CD14-positive monocyte (primary cell): Measurements from ENCODE around the gene TIAM1. TPM values are rescaled to one million over a fixed set of nuclear protein-coding genes. Genes with fewer than 3 reads are reported as not detected.

Experiments
- DNase-seq, 3 donors: peaks; one replicate each; pipeline ENCODE4 v3.0.0-alpha.2; 2011 to 2022
- H2AFZ ChIP-seq: 2 replicates; pipeline ENCODE4 v1.6.0; 2012; ENCODE audit warnings: mild to moderate bottlenecking, low read depth, low read length, inconsistent platforms; ENCODE audit not compliant: insufficient read depth, poor library complexity, severe bottlenecking
- H3K27ac ChIP-seq, 2 donors: 1 replicate in 1 of 2; 2 replicates in 1 of 2; pipeline ENCODE4 v1.5.1; 2012 to 2013; ENCODE audit warnings: low read length in 2 of 2, control low read depth in 1 of 2, inconsistent platforms in 1 of 2, low read depth in 1 of 2, mild to moderate bottlenecking in 1 of 2
- H3K27me3 ChIP-seq, 2 donors: one replicate each; pipeline versions ENCODE4 v1.6.0 to v1.6.1; 2011 to 2013; ENCODE audit warnings: low read length in 2 of 2; ENCODE audit not compliant: control insufficient read depth in 2 of 2, insufficient read depth in 2 of 2
- H3K36me3 ChIP-seq, 2 donors: replicated peaks in 1 of 2; 1 replicate in 1 of 2; 2 replicates in 1 of 2; pipeline versions ENCODE4 v1.5.1 to v1.6.1; 2012 to 2013; ENCODE audit warnings: low read length in 2 of 2, control low read depth in 1 of 2, inconsistent platforms in 1 of 2, mild to moderate bottlenecking in 1 of 2; ENCODE audit not compliant: insufficient read depth in 2 of 2, control insufficient read depth in 1 of 2
- H3K4me1 ChIP-seq, 2 donors: 1 replicate in 1 of 2; 2 replicates in 1 of 2; pipeline versions ENCODE4 v1.5.1 to v1.6.1; 2012 to 2013; ENCODE audit warnings: low read length in 2 of 2, control low read depth in 1 of 2, inconsistent platforms in 1 of 2, mild to moderate bottlenecking in 1 of 2, moderate library complexity in 1 of 2; ENCODE audit not compliant: insufficient read depth in 2 of 2, control insufficient read depth in 1 of 2
- H3K4me2 ChIP-seq: replicated peaks from 2 replicates; pipeline ENCODE3; 2012; ENCODE audit warnings: low read length, moderate library complexity, mild to moderate bottlenecking; ENCODE audit not compliant: poor library complexity, severe bottlenecking; ENCODE audit errors: extremely low read depth
- H3K4me3 ChIP-seq, 3 experiments: fragments of 200-600 bp in 1 of 3; sonication (generic) in 1 of 3; replicated peaks in 1 of 3; 1 replicate in 2 of 3; 2 replicates in 1 of 3; pipeline ENCODE4 v1.5.1; 2011 to 2013; ENCODE audit warnings: low read length in 3 of 3, mild to moderate bottlenecking in 3 of 3, control low read depth in 2 of 3, low read depth in 2 of 3, inconsistent platforms in 1 of 3, moderate library complexity in 1 of 3
- H3K79me2 ChIP-seq: 2 replicates; pipeline ENCODE4 v1.6.0; 2012; ENCODE audit warnings: mild to moderate bottlenecking, control low read depth, inconsistent platforms, low read length, moderate library complexity; ENCODE audit not compliant: insufficient read depth
- H3K9ac ChIP-seq: 2 replicates; pipeline ENCODE4 v1.6.0; 2017; ENCODE audit warnings: low read length, mild to moderate bottlenecking; ENCODE audit not compliant: insufficient read depth, poor library complexity, severe bottlenecking
- H3K9me3 ChIP-seq, 2 donors: replicated peaks in 1 of 2; 1 replicate in 1 of 2; 2 replicates in 1 of 2; pipeline versions ENCODE4 v1.5.1 to v1.6.1; 2012 to 2013; ENCODE audit warnings: low read length in 2 of 2, control low read depth in 1 of 2; ENCODE audit not compliant: control insufficient read depth in 1 of 2, insufficient read depth in 1 of 2
- H4K20me1 ChIP-seq: 2 replicates; pipeline ENCODE4 v1.6.0; 2012; ENCODE audit warnings: mild to moderate bottlenecking, low read length, control low read depth, moderate library complexity; ENCODE audit not compliant: insufficient read depth
- H3K27ac Mint-ChIP-seq, 7 donors: one replicate each; pipeline ENCODE4 v1.8.0; 2020; ENCODE audit warnings: mild to moderate bottlenecking in 7 of 7, mixed read lengths in 7 of 7, moderate library complexity in 6 of 7, inconsistent platforms in 2 of 7
- H3K27me3 Mint-ChIP-seq, 3 donors: one replicate each; pipeline ENCODE4 v1.8.0; 2021 to 2022; ENCODE audit warnings: low read depth in 3 of 3, mild to moderate bottlenecking in 3 of 3, mixed read lengths in 3 of 3, moderate library complexity in 3 of 3, inconsistent platforms in 1 of 3
- H3K36me3 Mint-ChIP-seq, 2 donors: one replicate each; pipeline ENCODE4 v1.8.0; 2020; ENCODE audit warnings: mixed read lengths in 2 of 2, inconsistent platforms in 1 of 2, mild to moderate bottlenecking in 1 of 2
- H3K4me1 Mint-ChIP-seq: one replicate; pipeline ENCODE4 v1.8.0; 2020; ENCODE audit warnings: mild to moderate bottlenecking, mixed read lengths
- H3K4me3 Mint-ChIP-seq, 2 donors: one replicate each; pipeline ENCODE4 v1.8.0; 2020; ENCODE audit warnings: mild to moderate bottlenecking in 2 of 2, mixed read lengths in 2 of 2, moderate library complexity in 1 of 2
- H3K9me3 Mint-ChIP-seq, 7 donors: one replicate each; pipeline ENCODE4 v1.8.0; 2020 to 2022; ENCODE audit warnings: mixed read lengths in 7 of 7, mild to moderate bottlenecking in 6 of 7, moderate library complexity in 6 of 7, inconsistent platforms in 2 of 7
- WGBS: methylation state at CpG from one replicate; pipeline ENCODE4 v1.1.5; 2013; ENCODE audit warnings: missing lambda C conversion rate; ENCODE audit not compliant: insufficient coverage; 5-methylcytosine and 5-hydroxymethylcytosine counted together
- intact Hi-C, 2 donors: fragments of 100-400 bp; cut with micrococcal nuclease; formaldehyde crosslinking; loops; one replicate each; pipeline versions ENCODE4 v1.15.0 to v1.15.1; 2023
- polyA plus RNA-seq, 3 donors: library from polyadenylated mRNA; depleted of rRNA in 1 of 3; unstranded in 2 of 3; stranded (reverse) in 1 of 3; fragments of 300-500 nt in 2 of 3; fragments of >200 nt in 1 of 3; fragmentation: Illumina TruSeq in 2 of 3; gene quantifications; 1 replicate in 2 of 3; 2 replicates in 1 of 3; pipeline ENCODE4 v1.2.3, GENCODE V29; 2012 to 2021
- TF ChIP-seq, protein P1 (sequence below): fragments of 200-600 bp; IDR thresholded peaks from one replicate; pipeline ENCODE4 v1.8.0; 2022; ENCODE audit warnings: antibody characterized with exemption, mild to moderate bottlenecking

The TIAM1 gene
- polyA plus RNA-seq, 3 donors: 17.7 to 55.0 (median 45.3) TPM

DNA sequence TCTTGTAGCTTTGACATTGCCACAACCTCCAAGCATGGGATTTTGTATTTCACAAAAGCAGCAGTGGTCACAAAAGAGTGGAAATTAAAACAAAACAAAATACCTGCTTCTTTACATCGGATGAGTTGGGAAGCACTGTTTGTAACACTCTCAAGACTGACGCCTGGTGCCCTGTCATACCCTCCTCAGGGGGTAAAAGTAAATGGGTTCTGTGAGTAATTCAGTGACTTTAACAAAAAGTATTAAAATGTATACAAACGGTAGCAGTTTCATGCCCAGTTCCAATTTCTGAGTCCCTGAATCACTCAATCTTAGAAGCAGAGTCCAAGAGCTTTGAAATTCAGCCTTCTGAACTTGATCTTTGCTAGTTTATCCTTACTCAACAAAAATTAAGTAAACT is 152.5 kb downstream of the TIAM1 start:
- Mint-ChIP-seq H3K4me1 (peaks cover 4% of the 10 kb centered on the region), H3K27ac (no peak overlapping the region), H3K9me3 (no peaks in the 10 kb centered on the region), H3K27me3 (peaks cover 0 to 5% (median 1%) of the 10 kb centered on the region in 3 donors), H3K4me3 (no peak overlapping the region), H3K36me3 (peaks cover 70 to 72% of the 10 kb centered on the region in 2 donors)
- Histone ChIP-seq H3K27me3 (no peaks in the 10 kb centered on the region), H3K36me3 (peaks cover 30 to 89% of the 10 kb centered on the region in 2 donors), H3K9ac (no peak overlapping the region), H3K4me2 (no peak overlapping the region), H2AFZ (no peak overlapping the region), H3K9me3 (no peaks in the 10 kb centered on the region), H3K79me2 (no peaks in the 10 kb centered on the region), H3K4me1 (no peaks in the 10 kb centered on the region), H4K20me1 (peaks cover 12% of the 10 kb centered on the region), H3K27ac (no peak overlapping the region), H3K4me3 (no peak overlapping the region)
- no peak for DNase-seq
- TF ChIP-seq, protein P1, sequence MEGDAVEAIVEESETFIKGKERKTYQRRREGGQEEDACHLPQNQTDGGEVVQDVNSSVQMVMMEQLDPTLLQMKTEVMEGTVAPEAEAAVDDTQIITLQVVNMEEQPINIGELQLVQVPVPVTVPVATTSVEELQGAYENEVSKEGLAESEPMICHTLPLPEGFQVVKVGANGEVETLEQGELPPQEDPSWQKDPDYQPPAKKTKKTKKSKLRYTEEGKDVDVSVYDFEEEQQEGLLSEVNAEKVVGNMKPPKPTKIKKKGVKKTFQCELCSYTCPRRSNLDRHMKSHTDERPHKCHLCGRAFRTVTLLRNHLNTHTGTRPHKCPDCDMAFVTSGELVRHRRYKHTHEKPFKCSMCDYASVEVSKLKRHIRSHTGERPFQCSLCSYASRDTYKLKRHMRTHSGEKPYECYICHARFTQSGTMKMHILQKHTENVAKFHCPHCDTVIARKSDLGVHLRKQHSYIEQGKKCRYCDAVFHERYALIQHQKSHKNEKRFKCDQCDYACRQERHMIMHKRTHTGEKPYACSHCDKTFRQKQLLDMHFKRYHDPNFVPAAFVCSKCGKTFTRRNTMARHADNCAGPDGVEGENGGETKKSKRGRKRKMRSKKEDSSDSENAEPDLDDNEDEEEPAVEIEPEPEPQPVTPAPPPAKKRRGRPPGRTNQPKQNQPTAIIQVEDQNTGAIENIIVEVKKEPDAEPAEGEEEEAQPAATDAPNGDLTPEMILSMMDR: no peak
- 100% methylated on average over 1 of the region's 3 CpGs for WGBS
- intact Hi-C loops: no loop called here

DNA sequence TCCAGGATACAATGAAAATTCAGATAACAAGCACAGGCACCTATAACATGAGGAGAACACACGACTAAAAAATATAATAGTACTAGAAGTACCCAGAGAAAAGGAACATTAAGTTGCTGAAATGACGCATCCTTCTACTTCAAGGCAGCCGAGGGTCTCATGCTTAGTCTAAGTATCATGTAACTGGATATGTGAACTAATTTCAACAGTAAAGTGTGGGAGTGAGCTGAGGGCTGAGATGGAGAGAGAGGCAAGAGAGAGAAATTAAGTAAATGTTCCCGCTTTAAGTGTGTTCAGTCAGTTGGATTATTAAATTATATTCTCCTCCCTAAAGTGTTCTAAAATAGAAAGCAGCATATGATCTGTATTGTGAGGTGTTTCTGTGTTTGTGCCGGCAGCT is 153.5 kb downstream of the TIAM1 start:
- Mint-ChIP-seq H3K27me3 (peaks cover 0 to 5% (median 0%) of the 10 kb centered on the region in 3 donors), H3K9me3 (no peaks in the 10 kb centered on the region), H3K4me3 (no peak overlapping the region), H3K36me3 (peaks cover 71 to 78% of the 10 kb centered on the region in 2 donors), H3K4me1 (peaks cover under 1% of the 10 kb centered on the region), H3K27ac (no peak overlapping the region)
- no peak overlapping the region for H3K27ac ChIP-seq
- 95% methylated on average over 2 of the region's 5 CpGs for WGBS
- H3K9ac ChIP-seq: no peak overlapping the region
- H3K9me3 ChIP-seq: no peaks in the 10 kb centered on the region
- H3K79me2 ChIP-seq: no peaks in the 10 kb centered on the region
- H3K4me3 ChIP-seq: no peak overlapping the region
- DNase-seq: no peak
- no peaks in the 10 kb centered on the region for H3K4me1 ChIP-seq
- no peak overlapping the region for H3K4me2 ChIP-seq
- H2AFZ ChIP-seq: no peak overlapping the region
- H3K27me3 ChIP-seq: no peaks in the 10 kb centered on the region
- TF ChIP-seq, protein P1: no peak
- peaks cover 30 to 99% of the 10 kb centered on the region in 2 donors for H3K36me3 ChIP-seq
- H4K20me1 ChIP-seq: peaks cover 12% of the 10 kb centered on the region
- intact Hi-C loops: no loop called here
